ENCODE results near the gene C11orf71.
A peak's percentile ranks its signal among the peaks of the same experiment; 100 is the strongest.

The C11orf71 gene

GRCh38 chr11:114441921-114442320, 41.6 kb upstream of the C11orf71 start:
- DNase-seq (ENCODE audit: low read depth), result no peak
- no peak overlapping the region for H3K4me3 ChIP-seq (ENCODE audit: control insufficient read depth, low read depth, low read length)
- no peak for TF ChIP-seq CTCF (IDR thresholded peaks at IDR 0.05; ENCODE audit: control insufficient read depth, insufficient read depth, low read depth, low read length, missing control alignments)

- no peak for DNase-seq (ENCODE audit: low read depth)
- peak overlapping the region; percentile 15 for H3K4me3 ChIP-seq (ENCODE audit: control insufficient read depth, low read depth, low read length)
- TF ChIP-seq CTCF (IDR thresholded peaks at IDR 0.05; ENCODE audit: control insufficient read depth, insufficient read depth, low read depth, low read length, missing control alignments), result no peak
Measured at GRCh38 chr11:114440971-114441763, 40.9 kb upstream of the C11orf71 start.

- DNase-seq (ENCODE audit: low read depth), result no peak
- peak overlapping the region; percentile 90 for H3K4me3 ChIP-seq (ENCODE audit: control insufficient read depth, low read depth, low read length)
- no peak for TF ChIP-seq CTCF (IDR thresholded peaks at IDR 0.05; ENCODE audit: control insufficient read depth, insufficient read depth, low read depth, low read length, missing control alignments)
Measured at GRCh38 chr11:114440121-114440860, 40.0 kb upstream of the C11orf71 start.

- H3K4me3 ChIP-seq (ENCODE audit: control insufficient read depth, low read depth, low read length), result peak within 1 kb of the TSS; percentile 90
- TF ChIP-seq CTCF (IDR thresholded peaks at IDR 0.05; ENCODE audit: control insufficient read depth, insufficient read depth, low read depth, low read length, missing control alignments), result peak; percentile 2
- DNase-seq (ENCODE audit: low read depth), result peak; percentile 83
Measured at GRCh38 chr11:114439229-114440120, 39.2 kb upstream of the C11orf71 start, which contains the start of gene REXO2. TSS of gene REXO2 (plus strand) at chr11:114439467. CDS start at chr11:114439529, 62 bp downstream.

GRCh38 chr11:114438303-114438702, 38.0 kb upstream of the C11orf71 start:
- no peak for TF ChIP-seq CTCF (IDR thresholded peaks at IDR 0.05; ENCODE audit: control insufficient read depth, insufficient read depth, low read depth, low read length, missing control alignments)
- no peak for DNase-seq (ENCODE audit: low read depth)

GRCh38 chr11:114433376-114433775, 33.1 kb upstream of the C11orf71 start:
- H3K4me3 ChIP-seq (ENCODE audit: control insufficient read depth, low read depth, low read length), result no peak overlapping the region
- no peak for TF ChIP-seq CTCF (IDR thresholded peaks at IDR 0.05; ENCODE audit: control insufficient read depth, insufficient read depth, low read depth, low read length, missing control alignments)
- DNase-seq (ENCODE audit: low read depth), result no peak

More at GRCh38 chr11:114438303-114438702, 38.0 kb upstream of the C11orf71 start:
- no peak overlapping the region for H3K4me3 ChIP-seq (ENCODE audit: control insufficient read depth, low read depth, low read length)
